ENCODE measurements around the gene CYB5R3.
A peak's percentile ranks its signal among the peaks of the same experiment; 100 is the strongest.
"Not testable (repeated sequence)": the region's sequence is repeated elsewhere in the genome, so short reads cannot be mapped to it uniquely, and the experiment has no call there.

Gene CYB5R3

DNA sequence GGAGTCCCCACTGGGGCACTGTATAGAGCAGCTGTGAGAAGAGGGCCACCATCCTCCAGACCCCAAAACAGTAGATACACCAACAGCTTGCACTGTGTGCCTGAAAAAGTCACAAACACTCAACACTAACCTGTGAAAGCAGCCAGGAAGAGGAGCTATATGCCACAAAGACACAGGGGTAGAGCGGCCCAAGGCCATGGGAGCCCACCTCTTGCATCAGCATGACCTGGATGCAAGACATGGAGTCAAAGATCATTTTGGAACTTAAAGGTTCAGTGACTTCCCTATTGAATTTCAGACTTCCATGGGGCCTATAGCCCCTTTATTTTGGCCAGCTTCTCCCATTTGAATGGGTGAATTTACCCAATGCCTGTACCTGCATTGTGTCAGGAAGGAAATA lies 29.7 kb upstream of the CYB5R3 start:
- Histone ChIP-seq H3K9me3 (peaks cover 31% of the 10 kb centered on the region), H3K4me3 (no peak overlapping the region), H3K4me1 (peaks cover 4% of the 10 kb centered on the region; the same call in 1 of the 2 replicates)

DNA sequence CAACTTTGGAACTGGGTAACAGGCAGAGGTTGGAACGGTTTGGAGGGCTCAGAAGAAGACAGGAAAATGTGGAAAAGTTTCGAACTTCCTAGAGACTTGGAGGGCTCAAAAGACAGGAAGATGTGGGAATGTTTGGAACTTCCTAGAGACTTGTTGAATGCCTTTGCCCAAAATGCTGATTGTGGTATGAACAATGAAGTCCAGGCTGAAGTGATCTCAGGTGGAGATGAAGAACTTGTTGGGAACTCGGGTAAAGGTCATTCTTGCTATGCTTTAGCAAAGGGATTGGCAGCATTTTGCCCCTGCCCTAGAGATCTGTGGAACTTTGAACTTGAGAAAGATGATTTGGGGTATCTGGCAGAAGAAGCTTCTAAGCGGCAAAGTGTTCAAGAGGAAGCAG lies 28.7 kb upstream of the CYB5R3 start:
- H3K9me3 ChIP-seq: peaks cover 31% of the 10 kb centered on the region
- not testable (repeated sequence) for H4K20me1 ChIP-seq, H3K4me2 ChIP-seq, H3K4me3 ChIP-seq, H3K9ac ChIP-seq, H3K4me1 ChIP-seq, H3K27me3 ChIP-seq, H3K27ac ChIP-seq, H3K36me3 ChIP-seq

More for the DNA sequence above, 29.7 kb upstream of the CYB5R3 start:
- no peak for TF ChIP-seq Cebpa-rat (IDR thresholded peaks at IDR 0.05)
- Histone ChIP-seq H3K4me2 (no peak overlapping the region), H4K20me1 (no peaks in the 10 kb centered on the region), H3K27ac (no peak overlapping the region), H3K9ac (no peak overlapping the region), H3K27me3 (no peaks in the 10 kb centered on the region), H3K36me3 (0 out of 2 replicates have a peak, but pooled peaks cover 8% of the 10 kb centered on the region)

DNA sequence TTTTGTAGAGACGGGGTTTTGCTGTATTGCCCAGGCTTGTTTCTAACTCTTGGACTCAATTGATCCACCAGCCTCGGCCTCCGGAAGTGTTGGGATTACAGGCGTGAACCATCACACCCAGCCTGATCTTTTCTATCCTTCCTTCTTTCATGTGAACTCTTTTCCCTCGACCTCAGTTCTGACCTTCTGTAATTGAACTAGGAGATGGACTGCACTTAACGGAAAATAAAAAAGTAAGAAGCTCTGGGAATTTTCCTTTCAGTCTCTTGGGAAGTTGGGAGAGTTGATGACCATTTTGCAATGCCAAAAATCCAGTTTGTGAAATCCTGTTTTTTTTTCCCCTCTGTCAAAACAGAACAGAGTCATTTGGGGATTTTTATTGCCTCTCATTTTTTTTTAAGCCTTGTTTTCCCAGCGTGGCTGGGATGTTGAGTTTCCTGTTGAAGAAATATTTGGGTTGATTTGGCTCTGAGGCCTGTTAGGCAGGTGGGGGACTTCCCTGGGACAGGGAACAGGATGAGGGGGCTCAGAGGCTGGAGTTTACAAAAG lies 26.9 kb upstream of the CYB5R3 start:
- Histone ChIP-seq H3K27me3 (no peaks in the 10 kb centered on the region), H3K27ac (no peak overlapping the region), H4K20me1 (no peaks in the 10 kb centered on the region), H3K4me1 (peaks cover 12% of the 10 kb centered on the region), H3K4me3 (no peak overlapping the region), H3K9me3 (peaks cover 36% of the 10 kb centered on the region), H3K9ac (no peak overlapping the region), H3K36me3 (0 out of 2 replicates have a peak, but pooled peaks cover 8% of the 10 kb centered on the region), H3K4me2 (no peak overlapping the region)
- TF ChIP-seq Cebpa-rat (IDR thresholded peaks at IDR 0.05): no peak

DNA sequence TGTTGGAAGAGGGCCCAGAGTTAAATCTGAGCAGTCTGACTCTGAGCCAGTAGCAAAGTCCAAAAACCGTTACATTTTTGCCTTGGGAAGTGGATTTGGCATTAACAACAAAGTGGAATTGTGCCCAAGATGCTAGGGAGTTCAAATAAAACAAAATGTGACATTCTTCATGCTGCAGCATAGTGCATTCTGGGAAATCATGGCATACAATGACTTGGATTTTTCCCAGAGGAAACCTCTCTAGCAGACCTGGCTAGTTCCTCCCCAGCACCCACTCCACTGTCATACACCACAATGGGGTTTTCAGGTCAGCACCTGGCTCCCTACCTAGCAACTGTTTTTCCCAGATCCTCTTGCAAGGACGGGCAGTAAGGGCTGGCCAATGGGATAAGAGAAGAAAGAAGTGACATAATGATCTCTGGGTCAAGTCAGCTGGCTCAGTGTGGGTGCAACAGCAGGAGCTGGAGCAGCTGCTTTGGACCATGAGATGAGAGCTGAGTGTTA lies 24.8 kb upstream of the CYB5R3 start:
- 0 out of 2 replicates have a peak, but pooled peaks cover 7% of the 10 kb centered on the region for H3K36me3 ChIP-seq
- H3K9me3 ChIP-seq: peaks cover 34% of the 10 kb centered on the region
- no peaks in the 10 kb centered on the region for H3K27me3 ChIP-seq
- no peaks in the 10 kb centered on the region for H4K20me1 ChIP-seq
- peaks cover 18% of the 10 kb centered on the region for H3K4me1 ChIP-seq
- H3K9ac ChIP-seq: no peak overlapping the region
- no peak for TF ChIP-seq Cebpa-rat (IDR thresholded peaks at IDR 0.05)
- H3K27ac ChIP-seq: no peak overlapping the region
- H3K4me3 ChIP-seq: no peak overlapping the region
- H3K4me2 ChIP-seq: no peak overlapping the region

DNA sequence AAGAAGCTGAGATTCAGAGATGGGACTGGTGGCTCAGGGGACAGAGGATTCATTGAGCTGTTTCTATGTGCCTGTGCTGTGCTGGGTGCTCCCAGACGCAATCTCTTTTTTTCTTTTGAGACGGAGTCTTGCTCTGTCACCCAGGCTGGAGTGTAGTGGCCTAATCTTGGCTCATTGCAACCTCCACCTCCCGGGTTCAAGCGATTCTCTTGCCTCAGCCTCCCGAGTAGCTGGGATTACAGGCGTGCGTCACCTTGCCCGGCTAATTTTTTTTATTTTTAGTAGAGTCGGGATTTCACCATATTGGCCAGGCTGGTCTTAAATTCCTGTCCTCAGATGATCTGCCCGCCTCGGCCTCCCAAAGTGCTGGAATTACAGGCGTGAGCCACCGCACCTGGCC lies 23.9 kb upstream of the CYB5R3 start:
- Histone ChIP-seq H3K4me1 (peaks cover 18% of the 10 kb centered on the region), H3K9me3 (peaks cover 25% of the 10 kb centered on the region)
- not testable (repeated sequence) for H3K9ac ChIP-seq, H3K36me3 ChIP-seq, H3K4me3 ChIP-seq, H3K27me3 ChIP-seq, H3K4me2 ChIP-seq, H4K20me1 ChIP-seq, H3K27ac ChIP-seq

DNA sequence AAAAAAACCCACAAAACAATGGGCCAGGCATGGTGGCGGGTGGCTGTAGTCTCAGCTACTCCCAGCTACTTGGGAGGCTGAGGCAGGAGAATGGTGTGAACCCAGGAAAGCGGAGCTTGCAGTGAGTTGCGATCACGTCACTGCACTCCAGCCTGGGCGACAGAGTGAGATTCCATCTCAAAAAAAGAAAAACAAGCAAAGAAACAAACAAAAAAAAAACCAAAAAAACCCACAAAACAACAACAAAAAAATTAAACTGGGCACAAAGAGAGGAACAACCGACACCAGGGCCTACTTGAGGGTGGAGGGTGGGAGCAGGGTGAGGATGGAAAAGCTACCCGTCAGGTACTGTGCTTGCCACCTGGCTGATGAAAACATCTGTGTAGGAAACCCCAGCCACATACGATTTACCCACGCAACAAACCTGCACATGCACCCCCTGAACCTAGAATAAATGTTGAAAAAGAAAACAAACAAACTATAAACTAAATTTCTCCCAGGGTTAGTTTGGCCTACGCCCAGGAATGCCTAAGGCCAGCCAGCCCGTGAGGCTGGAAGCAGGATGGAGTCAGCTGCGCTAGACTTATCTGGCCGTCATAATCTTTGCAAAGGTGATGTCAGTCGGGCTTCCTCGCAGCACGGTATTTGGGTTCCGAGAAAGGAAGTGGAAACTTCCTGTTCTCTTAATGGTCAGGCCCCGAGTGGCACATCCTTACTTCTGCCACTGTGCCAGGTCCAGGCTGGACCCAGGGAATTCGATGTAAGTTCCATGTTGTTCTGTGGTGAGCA lies 21.9 kb upstream of the CYB5R3 start:
- Histone ChIP-seq H3K9ac (no peak overlapping the region), H3K27me3 (no peaks in the 10 kb centered on the region), H3K4me3 (no peak overlapping the region), H4K20me1 (no peaks in the 10 kb centered on the region), H3K9me3 (peaks cover 19% of the 10 kb centered on the region), H3K4me1 (peaks cover 19% of the 10 kb centered on the region), H3K27ac (no peak overlapping the region), H3K4me2 (peak overlapping the region; percentile 46), H3K36me3 (no peaks in the 10 kb centered on the region)
- TF ChIP-seq Cebpa-rat (IDR thresholded peaks at IDR 0.05): no peak

DNA sequence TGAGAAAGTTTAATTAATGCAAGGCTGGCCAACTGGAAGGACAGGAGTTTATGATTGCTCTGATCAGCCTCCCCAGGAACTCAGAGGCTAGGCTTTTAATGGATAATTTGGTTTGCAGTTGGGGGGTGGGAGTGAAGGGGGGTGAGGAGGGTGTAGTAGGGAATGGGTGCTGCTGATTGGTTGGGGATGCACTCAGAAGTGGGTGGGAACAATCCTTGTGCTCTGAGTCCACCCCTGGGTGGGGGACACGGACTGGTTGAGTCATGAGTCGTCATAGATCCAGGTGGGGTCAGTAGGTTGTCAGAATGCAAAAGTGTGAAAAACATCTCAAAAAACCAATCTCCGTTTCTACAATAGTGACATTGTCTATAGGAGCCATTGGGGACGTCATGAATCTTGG lies 20.9 kb upstream of the CYB5R3 start:
- H3K4me3 ChIP-seq: no peak overlapping the region
- H3K4me1 ChIP-seq: peaks cover 29% of the 10 kb centered on the region
- no peaks in the 10 kb centered on the region for H4K20me1 ChIP-seq
- no peaks in the 10 kb centered on the region for H3K36me3 ChIP-seq
- H3K27me3 ChIP-seq: no peaks in the 10 kb centered on the region
- TF ChIP-seq Cebpa-rat (IDR thresholded peaks at IDR 0.05): no peak
- H3K27ac ChIP-seq: no peak overlapping the region
- H3K9me3 ChIP-seq: peaks cover 19% of the 10 kb centered on the region
- no peak overlapping the region for H3K9ac ChIP-seq
- 0 out of 2 replicates have a peak overlapping the region, but pooled peaks have one; percentile 46 for H3K4me2 ChIP-seq

DNA sequence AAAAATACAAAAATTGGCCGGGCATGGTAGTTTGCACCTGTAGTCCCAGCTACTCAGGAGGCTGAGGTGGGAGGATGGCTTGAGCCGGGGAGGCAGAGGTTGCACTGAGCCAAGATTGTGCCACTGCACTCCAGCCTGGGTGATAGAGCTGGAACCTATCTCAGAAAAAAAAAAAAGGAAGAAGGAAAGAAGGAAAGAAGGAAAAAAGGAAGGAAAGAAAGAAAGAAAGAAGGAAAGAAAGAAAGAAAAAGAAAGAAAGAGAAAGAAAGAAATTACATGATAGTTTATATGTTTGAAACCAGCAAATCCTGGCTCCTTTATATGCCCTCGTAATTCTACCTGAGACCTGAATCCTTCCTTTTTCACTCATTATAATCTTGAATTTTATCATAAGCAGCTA lies 17.2 kb upstream of the CYB5R3 start:
- not testable (repeated sequence) for H4K20me1 ChIP-seq, H3K27ac ChIP-seq, H3K4me2 ChIP-seq, H3K4me3 ChIP-seq, H3K36me3 ChIP-seq, H3K9ac ChIP-seq
- peaks cover 11% of the 10 kb centered on the region for H3K27me3 ChIP-seq
- H3K4me1 ChIP-seq: peaks cover 37% of the 10 kb centered on the region
- peaks cover 17% of the 10 kb centered on the region for H3K9me3 ChIP-seq

DNA sequence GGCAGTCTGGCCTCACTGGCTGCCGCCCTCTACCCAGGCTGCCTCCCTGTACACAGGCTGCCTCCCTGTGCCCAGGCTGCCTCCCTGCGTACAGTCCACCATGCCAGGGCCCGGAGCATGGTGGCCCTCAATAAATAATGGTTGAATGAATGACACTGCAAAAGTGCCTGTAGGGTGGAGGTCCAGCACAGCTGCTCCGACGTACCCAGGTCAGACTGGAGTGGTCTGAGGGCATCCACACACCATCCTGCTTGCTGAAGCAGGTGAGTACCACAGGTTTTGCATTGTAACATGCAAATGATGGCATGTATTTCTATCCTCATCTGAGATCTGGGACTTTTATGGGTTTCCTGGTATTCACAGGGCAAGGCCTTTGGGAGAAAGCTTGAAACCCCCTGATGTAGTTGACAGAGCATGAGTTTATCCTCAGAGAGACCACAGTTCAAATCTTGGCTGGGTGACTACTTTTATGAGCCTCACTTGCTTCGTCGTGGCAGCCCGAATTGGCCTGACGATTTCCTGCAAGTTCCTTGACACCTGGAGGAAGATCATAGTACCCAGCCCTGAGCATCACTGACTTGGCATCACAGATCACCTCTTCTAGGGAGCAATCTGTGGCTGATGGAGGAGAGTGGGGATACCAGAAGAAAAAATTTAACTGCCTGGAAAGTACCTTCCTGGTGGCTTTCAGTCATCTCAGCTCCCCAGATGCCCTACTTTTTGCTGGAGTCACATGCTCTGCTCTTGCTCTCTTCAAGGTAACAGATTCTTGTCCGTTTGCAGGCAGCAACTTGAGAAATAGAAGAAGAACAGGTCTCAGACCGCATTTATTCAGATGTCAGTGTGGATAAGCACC lies 16.0 kb upstream of the CYB5R3 start:
- no peaks in the 10 kb centered on the region for H4K20me1 ChIP-seq
- H3K9me3 ChIP-seq: peaks cover 10% of the 10 kb centered on the region
- peaks cover 11% of the 10 kb centered on the region for H3K27me3 ChIP-seq
- no peaks in the 10 kb centered on the region for H3K36me3 ChIP-seq
- H3K4me2 ChIP-seq: peak overlapping the region; percentile 28
- no peak overlapping the region for H3K9ac ChIP-seq
- no peak overlapping the region for H3K4me3 ChIP-seq
- TF ChIP-seq Cebpa-rat (IDR thresholded peaks at IDR 0.05): no peak
- H3K27ac ChIP-seq: no peak overlapping the region
- H3K4me1 ChIP-seq: peaks cover 33% of the 10 kb centered on the region

All from BLaER1 (cell line).